B cell (primary cell): Measurements from ENCODE around the gene FRMD4A. TPM values are rescaled to one million over a fixed set of nuclear protein-coding genes. Genes with fewer than 3 reads are reported as not detected.

Experiments used
- ATAC-seq: fragments of 200-7000 bp; cut with Tn5 transposase; one replicate; pipeline ENCODE4 v1.10.0; 2021; ENCODE audit warnings: low read depth, mild to moderate bottlenecking, moderate number of reproducible peaks, moderate library complexity
- CTCF ChIA-PET: fragments of 350-600 bp; sonication (Branson Sonifier 250); formaldehyde crosslinking; loops from one replicate; lab custom pipeline; 2021; ENCODE audit warnings: antibody characterized with exemption, inconsistent platforms; lab: Charles Lee
- POLR2A ChIA-PET: fragments of 350-600 bp; sonication (Branson Sonifier 250); formaldehyde crosslinking; loops from one replicate; lab custom pipeline; 2021; ENCODE audit warnings: antibody characterized with exemption; lab: Charles Lee
- DNase-seq: peaks from one replicate; pipeline ENCODE4 v3.0.0; 2013
- H2AFZ ChIP-seq: 2 replicates; pipeline ENCODE4 v1.6.1; 2012; ENCODE audit warnings: mild to moderate bottlenecking, low read depth, low read length; ENCODE audit not compliant: insufficient read depth, poor library complexity, severe bottlenecking
- H3K27ac ChIP-seq, 2 donors: 1 replicate in 1 of 2; 2 replicates in 1 of 2; pipeline ENCODE4 v1.5.1; 2012 to 2013; ENCODE audit warnings: low read length in 2 of 2, mild to moderate bottlenecking in 2 of 2, moderate library complexity in 1 of 2
- H3K27me3 ChIP-seq, 4 experiments: fragments of 200-600 bp in 1 of 4; sonication (generic) in 1 of 4; replicated peaks in 1 of 4; 1 replicate in 2 of 4; 2 replicates in 2 of 4; pipeline versions ENCODE4 v1.6.1 to v1.7.0; 2013 to 2016; ENCODE audit warnings: low read length in 3 of 4, mild to moderate bottlenecking in 2 of 4, mixed read lengths in 1 of 4, moderate library complexity in 1 of 4; ENCODE audit not compliant: insufficient read depth in 4 of 4, control insufficient read depth in 3 of 4; ENCODE audit errors: control extremely low read depth in 1 of 4
- H3K36me3 ChIP-seq, 2 experiments: replicated peaks in 1 of 2; 1 replicate in 1 of 2; 2 replicates in 1 of 2; pipeline versions ENCODE4 v1.6.1 to v1.7.1; 2013; ENCODE audit warnings: low read length in 1 of 2; ENCODE audit not compliant: insufficient read depth in 2 of 2, control insufficient read depth in 1 of 2; ENCODE audit errors: control extremely low read depth in 1 of 2, extremely low read depth in 1 of 2
- H3K4me1 ChIP-seq, 2 donors: fragments of 200-600 bp in 1 of 2; sonication (generic) in 1 of 2; 1 replicate in 1 of 2; 2 replicates in 1 of 2; pipeline versions ENCODE4 v1.5.1 to v1.6.1; 2013 to 2017; ENCODE audit warnings: low read length in 2 of 2; ENCODE audit not compliant: control insufficient read depth in 2 of 2, insufficient read depth in 2 of 2
- H3K4me2 ChIP-seq: replicated peaks from 2 replicates; pipeline ENCODE3; 2012; ENCODE audit warnings: mild to moderate bottlenecking, low read depth, low read length; ENCODE audit not compliant: poor library complexity, severe bottlenecking
- H3K4me3 ChIP-seq, 5 experiments: fragments of 200-600 bp in 1 of 5; sonication (generic) in 1 of 5; 1 replicate in 3 of 5; 2 replicates in 2 of 5; pipeline versions ENCODE4 v1.5.1 to v1.7.0; 2011 to 2016; ENCODE audit warnings: low read length in 4 of 5, mild to moderate bottlenecking in 4 of 5, low read depth in 2 of 5, control low read depth in 1 of 5, moderate library complexity in 1 of 5; ENCODE audit not compliant: insufficient read depth in 1 of 5; ENCODE audit errors: control extremely low read depth in 1 of 5, extremely low read depth in 1 of 5
- H3K79me2 ChIP-seq: fragments of 200-600 bp; sonication (generic); one replicate; pipeline ENCODE4 v1.6.0; 2016; ENCODE audit warnings: low read length; ENCODE audit not compliant: control insufficient read depth, insufficient read depth
- H3K9ac ChIP-seq: fragments of 200-600 bp; sonication (generic); 2 replicates; pipeline ENCODE4 v1.6.1; 2017; ENCODE audit warnings: mild to moderate bottlenecking, low read length, moderate library complexity
- H3K9me3 ChIP-seq, 3 donors: one replicate each; pipeline versions ENCODE4 v1.6.1 to v1.7.1; 2013; ENCODE audit warnings: low read length in 2 of 3; ENCODE audit not compliant: control insufficient read depth in 2 of 3, insufficient read depth in 1 of 3; ENCODE audit errors: control extremely low read depth in 1 of 3
- H4K20me1 ChIP-seq: 2 replicates; pipeline ENCODE4 v1.6.0; 2012; ENCODE audit warnings: mild to moderate bottlenecking, low read length; ENCODE audit not compliant: insufficient read depth, control insufficient read depth, poor library complexity, severe bottlenecking
- H3K27ac Mint-ChIP-seq: one replicate; pipeline ENCODE4 v1.8.0; 2021; ENCODE audit warnings: mixed read lengths
- H3K27me3 Mint-ChIP-seq: one replicate; pipeline ENCODE4 v1.8.0; 2021; ENCODE audit warnings: mixed read lengths
- H3K4me1 Mint-ChIP-seq: one replicate; pipeline ENCODE4 v1.8.0; 2021; ENCODE audit warnings: mixed read lengths
- H3K4me3 Mint-ChIP-seq: one replicate; pipeline ENCODE4 v1.8.0; 2021; ENCODE audit warnings: mixed read lengths
- H3K9me3 Mint-ChIP-seq: one replicate; pipeline ENCODE4 v1.8.0; 2022; ENCODE audit warnings: mixed read lengths; ENCODE audit not compliant: insufficient read depth
- EZH2 ChIP-seq: IDR thresholded peaks from 2 replicates; pipeline ENCODE4 v1.6.1; 2012; ENCODE audit warnings: borderline replicate concordance, low read depth, mild to moderate bottlenecking, moderate library complexity, low read length; ENCODE audit not compliant: insufficient read depth, poor library complexity, severe bottlenecking
- WGBS: methylation state at CpG from one replicate; pipeline ENCODE4 v1.1.5; 2013; ENCODE audit warnings: missing lambda C conversion rate; ENCODE audit not compliant: insufficient coverage; 5-methylcytosine and 5-hydroxymethylcytosine counted together
- intact Hi-C: fragments of 100-400 bp; cut with micrococcal nuclease; formaldehyde crosslinking; loops from one replicate; pipeline ENCODE4 v1.10.0; 2022
- polyA plus RNA-seq: library from polyadenylated mRNA; depleted of rRNA; stranded (reverse); fragments of >200 nt; gene quantifications from 2 replicates; pipeline ENCODE4 v1.2.3, GENCODE V29; 2012
- total RNA-seq, 2 donors: library from RNA; stranded (reverse); fragments of 120-200 nt in 1 of 2; gene quantifications; 1 replicate in 1 of 2; 2 replicates in 1 of 2; pipeline versions ENCODE4 v1.2.3 to v1.2.4, GENCODE V29; 2013 to 2022
- TF ChIP-seq, protein P1 (sequence below): fragments of 200-600 bp; IDR thresholded peaks from one replicate; pipeline ENCODE4 v1.8.0; 2022; ENCODE audit warnings: antibody characterized with exemption, mild to moderate bottlenecking

The FRMD4A gene
- total and polyA plus RNA-seq, 2 donors (not counting 1 experiment from before 2014, with no cell fraction given) = 0.76 to 3.4 TPM

DNA sequence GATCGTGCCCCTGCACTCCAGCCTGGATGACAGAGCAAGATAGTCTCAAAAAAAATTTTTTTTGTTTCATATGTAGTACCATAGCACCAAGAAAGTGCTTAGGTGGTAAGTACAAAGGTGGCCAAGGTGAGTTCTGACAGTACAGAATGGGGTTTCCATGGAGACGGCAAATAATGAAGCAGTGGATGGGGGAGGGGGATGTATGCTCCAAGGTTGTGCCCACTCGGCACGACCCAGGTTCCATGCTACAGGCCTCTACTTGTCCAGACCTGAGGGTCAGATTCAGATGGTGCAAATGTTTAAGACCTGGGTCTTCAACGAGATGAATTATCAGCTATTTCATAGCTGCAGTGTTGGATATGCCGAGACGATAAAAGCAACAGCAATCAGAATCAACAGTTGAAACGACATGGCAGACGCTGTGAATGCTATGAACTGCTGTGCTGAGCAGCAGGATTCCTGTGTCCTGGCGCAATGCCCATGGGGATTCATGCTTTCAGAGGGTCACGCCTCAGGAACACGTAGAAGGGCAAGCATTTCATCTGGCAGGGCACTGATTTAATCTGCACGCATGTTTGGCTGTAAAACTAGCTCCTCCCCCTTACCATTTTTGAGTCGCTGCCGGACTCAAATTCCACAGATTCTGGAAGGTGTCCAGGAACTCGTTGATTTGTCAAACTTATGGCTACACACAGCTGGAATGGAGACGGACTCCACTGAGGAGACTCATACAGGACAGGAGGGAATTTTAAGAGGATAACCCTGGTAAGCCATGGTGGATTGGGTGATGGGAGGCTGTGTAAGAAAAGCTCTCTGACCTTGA is 256.5 kb downstream of the FRMD4A start:
- H3K27ac ChIP-seq = no peak overlapping the region
- TF ChIP-seq, protein P1, sequence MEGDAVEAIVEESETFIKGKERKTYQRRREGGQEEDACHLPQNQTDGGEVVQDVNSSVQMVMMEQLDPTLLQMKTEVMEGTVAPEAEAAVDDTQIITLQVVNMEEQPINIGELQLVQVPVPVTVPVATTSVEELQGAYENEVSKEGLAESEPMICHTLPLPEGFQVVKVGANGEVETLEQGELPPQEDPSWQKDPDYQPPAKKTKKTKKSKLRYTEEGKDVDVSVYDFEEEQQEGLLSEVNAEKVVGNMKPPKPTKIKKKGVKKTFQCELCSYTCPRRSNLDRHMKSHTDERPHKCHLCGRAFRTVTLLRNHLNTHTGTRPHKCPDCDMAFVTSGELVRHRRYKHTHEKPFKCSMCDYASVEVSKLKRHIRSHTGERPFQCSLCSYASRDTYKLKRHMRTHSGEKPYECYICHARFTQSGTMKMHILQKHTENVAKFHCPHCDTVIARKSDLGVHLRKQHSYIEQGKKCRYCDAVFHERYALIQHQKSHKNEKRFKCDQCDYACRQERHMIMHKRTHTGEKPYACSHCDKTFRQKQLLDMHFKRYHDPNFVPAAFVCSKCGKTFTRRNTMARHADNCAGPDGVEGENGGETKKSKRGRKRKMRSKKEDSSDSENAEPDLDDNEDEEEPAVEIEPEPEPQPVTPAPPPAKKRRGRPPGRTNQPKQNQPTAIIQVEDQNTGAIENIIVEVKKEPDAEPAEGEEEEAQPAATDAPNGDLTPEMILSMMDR = no peak
- H3K9me3 ChIP-seq = peaks cover 0 to 8% (median 6%) of the 10 kb centered on the region in 3 donors
- no peaks in the 10 kb centered on the region for H3K4me1 Mint-ChIP-seq
- no peaks in the 10 kb centered on the region for H4K20me1 ChIP-seq
- peaks cover 0 to 24% (median 7%) of the 10 kb centered on the region in 4 experiments for H3K27me3 ChIP-seq
- H3K79me2 ChIP-seq = no peaks in the 10 kb centered on the region
- no peak for ATAC-seq
- H3K9me3 Mint-ChIP-seq = peaks cover 2% of the 10 kb centered on the region
- no peak overlapping the region for H3K9ac ChIP-seq
- DNase-seq = no peak
- H3K36me3 ChIP-seq = no peaks in the 10 kb centered on the region
- no peak overlapping the region for H2AFZ ChIP-seq
- no peak overlapping the region for H3K4me3 Mint-ChIP-seq
- peaks cover 44% of the 10 kb centered on the region for H3K27me3 Mint-ChIP-seq
- no peaks in the 10 kb centered on the region for H3K4me1 ChIP-seq
- H3K4me3 ChIP-seq = no peak overlapping the region
- POLR2A ChIA-PET = no interaction called here
- intact Hi-C loops = no loop called here
- 94% methylated on average over 17 of the region's 17 CpGs for WGBS
- no peak overlapping the region for H3K27ac Mint-ChIP-seq
- H3K4me2 ChIP-seq = no peak overlapping the region
- CTCF ChIA-PET = no interaction called here

- no peak overlapping the region for H3K27ac Mint-ChIP-seq
- H3K4me1 Mint-ChIP-seq = no peaks in the 10 kb centered on the region
- ATAC-seq = no peak
- intact Hi-C loops = no loop called here
- Histone ChIP-seq H3K79me2 (no peaks in the 10 kb centered on the region), H3K36me3 (no peaks in the 10 kb centered on the region), H3K4me1 (no peaks in the 10 kb centered on the region), H2AFZ (no peak overlapping the region), H4K20me1 (no peaks in the 10 kb centered on the region), H3K4me3 (no peak overlapping the region), H3K4me2 (no peak overlapping the region), H3K27ac (no peak overlapping the region), H3K9me3 (peaks cover 0 to 4% (median 0%) of the 10 kb centered on the region in 3 donors), H3K9ac (no peak overlapping the region), H3K27me3 (peaks cover 0 to 20% (median 6%) of the 10 kb centered on the region in 4 experiments)
- WGBS = no CpG with 5 or more reads among the region's 3 CpGs
- H3K4me3 Mint-ChIP-seq = no peak overlapping the region
- DNase-seq = no peak
- CTCF ChIA-PET = no interaction called here
- no peak for TF ChIP-seq EZH2
- TF ChIP-seq, protein P1 = no peak
- H3K27me3 Mint-ChIP-seq = peaks cover 37% of the 10 kb centered on the region
- no peaks in the 10 kb centered on the region for H3K9me3 Mint-ChIP-seq
- POLR2A ChIA-PET = no interaction called here
These were observed 258.2 kb downstream of the FRMD4A start for GRCh38 chr10:14072541-14072940.
